Activated CD8-positive, alpha-beta memory T cell treated with anti-CD3 and anti-CD28 coated beads, Interleukin-2, amount 50 U/mL, for 24 hours (primary cell): Measurements from ENCODE around the gene F3.

ENCODE experiments used
- DNase-seq: peaks from one replicate; pipeline ENCODE4 v3.0.0-alpha.2; 2020; ENCODE audit errors: extremely low read depth

The F3 gene

GRCh38 chr1:94552071-94552586, 10.6 kb upstream of the F3 start:
- no peak for DNase-seq

DNA sequence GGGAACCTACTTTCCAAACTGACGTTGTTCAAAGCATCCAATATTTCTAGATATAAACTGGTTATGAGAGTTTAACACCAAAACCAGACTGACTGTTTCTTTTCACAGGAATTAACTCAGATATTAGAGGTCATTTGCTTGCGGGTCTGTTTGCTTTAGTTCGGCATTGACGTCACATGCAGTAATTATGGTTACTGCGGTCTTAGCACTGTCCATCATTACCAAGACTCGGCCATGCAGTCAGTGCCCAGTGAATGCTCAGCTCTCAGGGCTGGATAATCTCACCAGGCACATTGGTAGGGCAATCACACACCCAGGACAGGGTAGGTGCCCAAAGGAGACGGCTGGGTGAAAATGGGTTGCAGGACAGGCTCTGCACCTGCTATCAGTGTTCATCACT, 9.9 kb upstream of the F3 start:
- DNase-seq: no peak

GRCh38 chr1:94550800-94551241, 9.3 kb upstream of the F3 start:
- no peak for DNase-seq

DNA sequence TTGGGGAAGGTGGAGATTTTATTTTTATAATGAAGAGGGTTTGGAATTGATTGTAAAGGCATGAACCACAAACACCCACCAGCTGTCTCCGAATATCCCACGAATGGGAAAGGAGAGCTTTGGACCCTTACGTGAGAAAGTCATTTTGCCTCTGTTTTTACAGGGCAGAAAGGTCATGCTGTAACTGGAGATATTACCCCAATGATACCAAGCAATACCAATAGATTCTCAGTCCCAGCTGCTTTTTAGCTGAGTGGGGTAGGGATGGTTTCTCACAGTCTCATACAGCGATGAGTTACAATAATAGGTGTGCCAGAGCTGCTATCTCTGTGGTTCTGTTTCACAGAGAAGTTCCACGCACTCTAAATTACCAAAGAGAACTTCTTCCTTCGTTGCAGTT, 8.8 kb upstream of the F3 start:
- no peak for DNase-seq

DNA sequence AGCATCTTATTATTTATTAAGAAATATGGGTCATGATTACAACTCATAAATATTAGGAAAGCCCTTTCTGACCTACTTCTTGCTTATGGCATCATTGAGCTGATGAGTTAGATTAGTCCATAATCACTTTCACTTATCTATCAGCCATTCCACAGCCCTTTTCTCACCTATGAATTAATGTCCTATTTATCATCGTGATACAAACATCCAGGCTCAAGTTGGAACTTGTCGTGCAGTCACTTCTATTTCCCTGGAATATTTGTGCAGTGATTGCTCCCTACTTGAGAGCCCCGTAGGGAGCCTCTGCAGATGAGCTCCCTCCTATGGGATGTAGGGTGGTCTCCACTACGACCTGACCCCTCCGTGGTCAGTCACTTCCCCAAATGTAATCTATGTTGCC, 8.1 kb upstream of the F3 start:
- DNase-seq: no peak

GRCh38 chr1:94544706-94545490, 3.3 kb upstream of the F3 start:
- no peak for DNase-seq

- no peak for DNase-seq
Measured at GRCh38 chr1:94543893-94544635, 2.5 kb upstream of the F3 start.

DNA sequence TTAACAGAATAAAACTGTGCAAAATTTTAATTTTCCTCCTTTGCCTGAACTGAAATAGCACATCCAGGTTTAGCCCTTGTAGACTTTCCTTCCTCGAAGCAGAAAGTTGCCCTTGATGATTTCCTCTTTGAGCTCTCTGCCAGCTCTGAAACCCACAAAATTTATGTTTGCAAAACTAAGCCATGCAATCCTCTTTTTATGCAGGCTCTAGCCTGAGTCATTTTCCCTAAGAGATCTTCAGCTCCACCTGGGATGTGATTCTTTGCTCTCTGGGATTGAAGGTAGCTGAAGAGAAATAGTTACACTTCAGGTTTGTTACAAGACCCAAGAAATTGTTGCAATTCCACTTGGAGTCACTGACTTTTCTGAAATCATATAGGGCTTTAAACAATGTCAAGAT, 1.4 kb upstream of the F3 start:
- DNase-seq: no peak

DNA sequence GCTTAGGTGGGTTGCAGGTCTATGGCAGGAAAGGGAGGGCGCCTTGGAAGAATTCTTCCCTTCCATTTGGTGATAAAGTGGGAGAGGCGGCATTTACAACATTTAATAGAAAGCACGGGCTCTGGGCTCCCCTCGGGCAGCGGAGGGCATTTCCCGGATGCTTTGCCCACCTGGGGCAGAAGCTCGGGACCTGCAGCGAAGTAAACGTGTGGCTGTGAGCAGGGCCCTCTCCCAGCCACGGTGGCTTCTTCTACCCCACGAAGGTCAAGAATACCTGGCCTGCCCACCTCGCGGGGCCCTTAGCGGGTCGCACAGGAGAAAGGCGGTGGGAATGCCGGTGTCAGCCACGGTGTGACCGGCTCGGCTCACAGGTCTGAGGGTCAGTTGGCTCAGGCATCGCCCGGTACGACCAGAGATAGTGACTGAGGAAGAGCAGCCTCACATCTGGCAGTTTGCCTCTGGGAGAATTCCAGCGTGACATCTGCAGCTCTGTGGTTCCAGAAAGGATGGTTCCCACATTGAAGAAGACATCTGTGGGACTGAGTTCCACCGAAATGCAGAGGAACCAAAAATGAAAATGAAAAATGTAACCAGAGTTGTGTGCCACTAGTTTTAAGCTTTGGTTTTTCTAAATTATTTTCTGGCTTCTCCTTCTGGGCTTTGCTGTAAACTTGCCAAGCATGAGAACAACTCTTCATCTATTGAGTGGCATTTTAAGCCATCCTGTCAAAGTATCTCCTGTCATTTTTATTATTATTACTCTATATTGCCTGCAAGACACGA, 720 bp upstream of the F3 start:
- DNase-seq: no peak

DNA sequence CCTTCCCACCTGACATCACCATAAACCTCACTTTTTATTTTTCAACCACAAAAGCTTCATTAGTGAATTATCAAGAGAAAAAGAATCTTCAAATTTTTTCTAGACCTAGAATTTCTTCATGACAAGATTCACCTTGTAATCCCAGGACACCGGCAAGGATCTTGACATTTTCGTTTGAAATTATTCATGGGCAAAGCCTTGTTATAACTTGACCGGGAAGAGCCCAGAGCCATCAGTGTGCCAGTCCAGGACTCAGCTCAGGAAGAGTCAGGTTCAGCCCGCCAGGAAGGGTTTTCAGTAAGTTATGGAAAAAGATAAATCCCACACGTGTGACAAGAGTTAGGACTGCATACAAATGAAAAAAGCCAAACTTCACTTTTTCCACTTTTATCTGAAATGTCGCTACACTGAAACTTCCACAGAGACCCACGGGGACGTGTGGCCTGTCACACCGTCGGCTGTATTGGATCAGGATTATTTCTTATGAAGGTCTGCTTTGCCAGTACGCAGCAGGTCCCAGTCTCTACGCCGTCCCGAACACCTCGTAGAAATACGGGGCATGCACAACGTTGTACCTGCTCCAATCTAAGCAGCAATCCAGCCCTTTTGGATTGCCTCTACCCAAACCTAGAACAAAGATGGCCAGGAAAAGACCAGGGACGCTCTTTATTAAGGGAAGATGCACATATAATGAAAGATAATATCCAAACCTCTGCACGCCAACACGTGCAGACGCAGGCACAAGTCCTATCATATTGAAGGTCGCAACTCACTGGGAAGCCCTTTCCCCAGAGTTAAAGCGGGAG, 916 bp downstream of the F3 start:
- no peak for DNase-seq

DNA sequence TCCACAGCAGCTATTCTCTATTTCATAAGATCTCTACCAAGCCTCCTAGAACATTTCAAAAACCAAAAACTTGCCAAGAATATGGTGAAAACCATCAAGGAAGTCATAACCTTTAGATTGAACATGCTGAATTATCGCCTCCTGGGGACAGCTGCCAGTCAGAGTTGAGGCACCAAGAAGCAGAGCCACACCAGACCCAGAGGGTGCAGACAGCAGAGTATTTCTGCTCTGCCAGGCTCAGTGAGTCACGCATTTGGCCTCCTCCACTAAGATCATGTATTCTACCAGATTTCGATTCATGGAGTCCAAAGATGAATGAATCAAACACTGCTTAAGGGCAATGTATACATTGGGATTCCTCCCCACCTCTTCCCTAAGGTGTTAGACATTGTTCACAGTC, 2.1 kb downstream of the F3 start:
- DNase-seq: no peak

DNA sequence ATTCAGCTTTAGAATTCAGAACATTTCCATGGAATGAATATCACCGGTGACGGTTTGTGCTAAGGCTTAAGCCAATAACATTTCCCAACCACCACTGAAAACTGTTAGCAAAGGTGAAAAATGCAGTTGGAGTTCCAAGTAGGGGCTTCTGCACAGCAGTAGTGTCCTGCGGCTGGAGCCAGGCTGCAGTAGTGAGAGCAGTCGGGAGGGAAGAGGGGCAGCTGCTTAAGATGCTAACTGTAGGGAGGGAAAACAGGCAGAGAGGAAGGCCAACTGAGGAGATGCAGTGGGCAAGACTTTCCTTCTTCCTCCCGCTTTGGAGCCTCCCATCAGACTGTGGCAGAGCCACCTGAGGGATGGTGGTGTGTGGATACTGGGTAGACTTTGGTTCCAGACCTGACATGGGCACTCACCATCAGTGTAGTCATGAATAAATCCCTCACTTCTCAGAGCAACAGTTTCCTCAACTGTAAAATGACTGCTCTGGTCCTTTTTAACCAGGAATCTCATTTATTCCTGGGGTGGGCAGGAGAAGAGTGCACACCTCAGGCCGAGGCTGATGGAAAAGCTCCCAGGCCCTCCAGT, 3.2 kb downstream of the F3 start:
- DNase-seq: no peak

DNA sequence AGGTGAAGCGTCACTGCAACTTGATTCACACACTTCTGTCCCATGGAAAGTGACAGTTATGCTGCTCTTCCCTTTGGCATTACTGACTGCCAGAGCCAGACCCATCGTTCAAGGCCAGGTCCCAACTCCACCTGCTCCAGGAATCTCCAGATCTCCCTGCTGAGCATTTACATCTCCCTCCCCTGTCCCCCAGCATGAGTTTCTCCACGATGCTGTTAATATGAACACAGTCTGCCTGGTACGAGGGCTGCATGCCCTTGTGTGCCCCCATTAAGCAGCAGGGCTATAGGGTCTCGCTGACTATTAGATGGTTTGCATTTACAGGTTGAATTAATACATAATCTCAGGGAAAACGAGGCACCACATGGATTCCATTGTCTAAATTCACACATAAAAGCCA, 4.3 kb downstream of the F3 start:
- no peak for DNase-seq

GRCh38 chr1:94535879-94536278, 5.7 kb downstream of the F3 start:
- DNase-seq: no peak

- no peak for DNase-seq
Measured at GRCh38 chr1:94535095-94535494, 6.5 kb downstream of the F3 start.

- DNase-seq: no peak
Measured at GRCh38 chr1:94532077-94532476, 9.5 kb downstream of the F3 start.

DNA sequence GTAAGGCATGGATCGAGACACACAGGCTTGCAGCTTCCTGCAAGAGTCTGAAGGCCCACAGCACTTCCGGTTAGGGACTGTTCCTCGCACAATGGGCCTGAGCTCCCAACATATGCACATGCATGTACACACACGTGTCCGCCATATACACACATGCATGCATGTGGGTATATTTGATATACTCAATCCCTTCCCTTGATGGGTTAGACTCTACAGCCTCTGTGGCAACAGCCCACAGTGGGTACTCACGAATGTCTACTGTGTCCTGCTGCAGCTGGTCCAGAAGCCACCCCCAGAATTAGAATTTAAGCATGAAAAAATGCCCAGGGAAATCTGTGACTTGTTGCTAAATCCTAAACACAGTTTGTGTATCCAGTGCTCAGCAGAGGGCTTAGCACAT, 9.9 kb downstream of the F3 start:
- no peak for DNase-seq

GRCh38 chr1:94530373-94530878, 11.1 kb downstream of the F3 start:
- no peak for DNase-seq

DNA sequence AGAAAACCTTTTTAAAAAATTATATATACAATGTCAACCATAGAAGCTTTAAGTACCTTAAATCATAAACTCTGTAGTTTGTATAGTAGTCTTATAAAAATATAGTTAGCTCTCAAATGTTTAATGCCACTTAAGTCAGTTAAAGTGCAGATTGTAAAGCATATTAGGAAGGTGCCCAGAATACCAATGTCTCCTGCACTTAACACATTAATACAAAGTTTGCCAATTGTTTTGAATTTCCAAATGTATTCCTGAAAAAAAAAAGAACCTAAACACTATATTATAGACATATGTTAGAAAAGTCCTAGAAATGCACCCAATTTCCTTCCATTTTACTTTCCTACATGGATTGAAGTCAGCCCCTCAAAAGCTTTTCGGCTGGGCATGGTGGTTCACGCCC, 12.1 kb downstream of the F3 start:
- DNase-seq: no peak

- DNase-seq: no peak
Measured at GRCh38 chr1:94528826-94529225, 12.7 kb downstream of the F3 start.

GRCh38 chr1:94528299-94528698, 13.3 kb downstream of the F3 start:
- no peak for DNase-seq
